Activated CD4-positive, alpha-beta memory T cell treated with anti-CD3 and anti-CD28 coated beads for 36 hours (primary cell): Measurements from ENCODE around the gene ANXA6. TPM values are rescaled to one million over a fixed set of nuclear protein-coding genes. Genes with fewer than 3 reads are reported as not detected.
A peak's percentile ranks its signal among the peaks of the same experiment; 100 is the strongest.

ENCODE experiments used
- CTCF ChIA-PET: fragments of 350-600 bp; sonication (Branson Sonifier 250); formaldehyde crosslinking; loops from one replicate; lab custom pipeline; 2021; ENCODE audit warnings: antibody characterized with exemption, inconsistent platforms; lab: Charles Lee
- POLR2A ChIA-PET: fragments of 350-600 bp; sonication (Branson Sonifier 250); formaldehyde crosslinking; loops from one replicate; lab custom pipeline; 2021; ENCODE audit warnings: antibody characterized with exemption; lab: Charles Lee
- DNase-seq: peaks from one replicate; pipeline ENCODE4 v3.0.0-alpha.2; 2020
- H3K27ac Mint-ChIP-seq: one replicate; pipeline ENCODE4 v1.8.0; 2021; ENCODE audit warnings: mixed read lengths
- H3K27me3 Mint-ChIP-seq: one replicate; pipeline ENCODE4 v1.8.0; 2021; ENCODE audit warnings: mixed read lengths
- H3K36me3 Mint-ChIP-seq: one replicate; pipeline ENCODE4 v1.8.0; 2021; ENCODE audit warnings: mixed read lengths
- H3K4me1 Mint-ChIP-seq: one replicate; pipeline ENCODE4 v1.8.0; 2021; ENCODE audit warnings: low read depth, mixed read lengths
- H3K4me3 Mint-ChIP-seq: one replicate; pipeline ENCODE4 v1.8.0; 2021; ENCODE audit warnings: mild to moderate bottlenecking, mixed read lengths
- H3K9me3 Mint-ChIP-seq: one replicate; pipeline ENCODE4 v1.8.0; 2021; ENCODE audit warnings: mixed read lengths
- intact Hi-C: fragments of 100-400 bp; cut with micrococcal nuclease; formaldehyde crosslinking; loops from one replicate; pipeline ENCODE4 v1.15.1; 2023
- total RNA-seq, 2 experiments: library from RNA; stranded (reverse); gene quantifications; one replicate each; pipeline ENCODE4 v1.2.3, GENCODE V29; 2021

ANXA6 gene
- total RNA-seq, 2 experiments from 2014 or later: 430 to 443 TPM

- peaks cover 82% of the 10 kb centered on the region for H3K36me3 Mint-ChIP-seq
- POLR2A ChIA-PET: interaction anchor here (0.6 kb wide), 1 partner anchor 43 kb away, joined by 3 read pairs; no protein-coding TSS in a partner anchor
- H3K9me3 Mint-ChIP-seq: no peaks in the 10 kb centered on the region
- H3K27ac Mint-ChIP-seq: no peak overlapping the region
- intact Hi-C loops: no loop called here
- CTCF ChIA-PET: interaction anchor here (4.8 to 13.2 kb wide), 2 partner anchors 23 to 43 kb away, joined by 21 to 101 read pairs; no protein-coding TSS in a partner anchor
- H3K4me3 Mint-ChIP-seq: no peak overlapping the region
- H3K27me3 Mint-ChIP-seq: no peaks in the 10 kb centered on the region
- peaks cover 94% of the 10 kb centered on the region for H3K4me1 Mint-ChIP-seq
- no peak for DNase-seq
Observed at GRCh38 chr5:151073280-151073679, 84.3 kb downstream of the ANXA6 start.

- Mint-ChIP-seq H3K36me3 (peaks cover 82% of the 10 kb centered on the region), H3K27me3 (no peaks in the 10 kb centered on the region), H3K27ac (peak overlapping the region; percentile 63), H3K4me1 (peaks cover 94% of the 10 kb centered on the region), H3K4me3 (no peak overlapping the region), H3K9me3 (no peaks in the 10 kb centered on the region)
- POLR2A ChIA-PET: interaction anchor here (0.6 to 0.9 kb wide), 2 partner anchors 8 to 42 kb away, joined by 3 to 5 read pairs; partner anchors contain the start of gene TNIP1
- intact Hi-C loops: no loop called here
- CTCF ChIA-PET: interaction anchor here (13.2 kb wide), 1 partner anchor 22 kb away, joined by 101 read pairs; no protein-coding TSS in a partner anchor
- no peak for DNase-seq
Observed at GRCh38 chr5:151072630-151073025, 85.0 kb downstream of the ANXA6 start.

GRCh38 chr5:151071848-151072629, 85.5 kb downstream of the ANXA6 start:
- Mint-ChIP-seq H3K9me3 (no peaks in the 10 kb centered on the region), H3K4me1 (peaks cover 94% of the 10 kb centered on the region), H3K27ac (peak overlapping the region; percentile 63), H3K4me3 (no peak overlapping the region), H3K27me3 (no peaks in the 10 kb centered on the region), H3K36me3 (peaks cover 82% of the 10 kb centered on the region)
- intact Hi-C loops: no loop called here
- ChIA-PET CTCF (interaction anchor here (0.8 to 13.2 kb wide), 4 partner anchors 21 to 93 kb away, joined by 3 to 101 read pairs (median 5); no protein-coding TSS in a partner anchor), POLR2A (interaction anchor here (0.9 to 7.2 kb wide), 4 partner anchors 9 to 20 kb away, joined by 3 to 115 read pairs (median 5); partner anchors contain the start of gene TNIP1)
- no peak for DNase-seq

- no peak overlapping the region for H3K4me3 Mint-ChIP-seq
- no peaks in the 10 kb centered on the region for H3K27me3 Mint-ChIP-seq
- POLR2A ChIA-PET: interaction anchor here (1.0 to 7.2 kb wide), 4 partner anchors 10 to 22 kb away, joined by 3 to 115 read pairs (median 4); partner anchors contain the start of gene TNIP1
- intact Hi-C loops: no loop called here
- peak overlapping the region; percentile 64 for H3K27ac Mint-ChIP-seq
- DNase-seq: no peak
- H3K36me3 Mint-ChIP-seq: peaks cover 80% of the 10 kb centered on the region
- CTCF ChIA-PET: interaction anchor here (0.9 to 13.2 kb wide), 4 partner anchors 12 to 94 kb away, joined by 3 to 101 read pairs (median 5); no protein-coding TSS in a partner anchor
- peaks cover 94% of the 10 kb centered on the region for H3K4me1 Mint-ChIP-seq
- no peaks in the 10 kb centered on the region for H3K9me3 Mint-ChIP-seq
Observed at GRCh38 chr5:151071021-151071420, 86.6 kb downstream of the ANXA6 start.

- POLR2A ChIA-PET: interaction anchor here (0.7 to 7.2 kb wide), 4 partner anchors 10 to 28 kb away, joined by 3 to 115 read pairs (median 4); partner anchors contain the start of gene TNIP1
- H3K9me3 Mint-ChIP-seq: no peaks in the 10 kb centered on the region
- no peaks in the 10 kb centered on the region for H3K27me3 Mint-ChIP-seq
- DNase-seq: no peak
- peaks cover 94% of the 10 kb centered on the region for H3K4me1 Mint-ChIP-seq
- H3K36me3 Mint-ChIP-seq: peaks cover 76% of the 10 kb centered on the region
- H3K4me3 Mint-ChIP-seq: no peak overlapping the region
- CTCF ChIA-PET: interaction anchor here (0.9 to 13.2 kb wide), 6 partner anchors 8 to 94 kb away, joined by 3 to 101 read pairs (median 6); no protein-coding TSS in a partner anchor
- intact Hi-C loops: no loop called here
- H3K27ac Mint-ChIP-seq: peak overlapping the region; percentile 64
Observed at GRCh38 chr5:151070449-151070848, 87.1 kb downstream of the ANXA6 start.

- H3K4me3 Mint-ChIP-seq: peak overlapping the region; percentile 60
- intact Hi-C loops: loop anchor here (1.0 kb wide), 1 partner anchor 10 kb away; no protein-coding TSS in a partner anchor
Observed at GRCh38 chr5:151068433-151069197, 89.0 kb downstream of the ANXA6 start.

GRCh38 chr5:151067632-151068432, 89.7 kb downstream of the ANXA6 start:
- intact Hi-C loops: no loop called here
- Mint-ChIP-seq H3K4me3 (peak overlapping the region; percentile 60), H3K27ac (peak overlapping the region; percentile 94), H3K4me1 (peaks cover 100% of the 10 kb centered on the region), H3K27me3 (no peaks in the 10 kb centered on the region), H3K9me3 (no peaks in the 10 kb centered on the region), H3K36me3 (peaks cover 80% of the 10 kb centered on the region)
- ChIA-PET CTCF (interaction anchor here (0.7 to 13.2 kb wide), 6 partner anchors 11 to 97 kb away, joined by 3 to 101 read pairs (median 3); no protein-coding TSS in a partner anchor), POLR2A (interaction anchor here (0.7 to 7.2 kb wide), 2 partner anchors 13 to 27 kb away, joined by 3 to 115 read pairs; partner anchors contain the start of gene TNIP1)
- DNase-seq: no peak

More at GRCh38 chr5:151068433-151069197, 89.0 kb downstream of the ANXA6 start:
- Mint-ChIP-seq H3K27ac (peak overlapping the region; percentile 94), H3K4me1 (peaks cover 98% of the 10 kb centered on the region), H3K36me3 (peaks cover 77% of the 10 kb centered on the region), H3K9me3 (no peaks in the 10 kb centered on the region), H3K27me3 (no peaks in the 10 kb centered on the region)
- DNase-seq: peak; percentile 80
- ChIA-PET CTCF (interaction anchor here (0.7 to 13.2 kb wide), 8 partner anchors 10 to 96 kb away, joined by 3 to 101 read pairs (median 4); partner anchors contain the start of gene TNIP1), POLR2A (interaction anchor here (0.7 to 7.2 kb wide), 4 partner anchors 8 to 26 kb away, joined by 3 to 115 read pairs (median 3); partner anchors contain the start of gene TNIP1)

- Mint-ChIP-seq H3K27ac (peak overlapping the region; percentile 94), H3K4me1 (peaks cover 100% of the 10 kb centered on the region), H3K27me3 (no peaks in the 10 kb centered on the region), H3K9me3 (no peaks in the 10 kb centered on the region), H3K4me3 (peak overlapping the region; percentile 27), H3K36me3 (peaks cover 81% of the 10 kb centered on the region)
- POLR2A ChIA-PET: interaction anchor here (1.3 to 7.2 kb wide), 3 partner anchors 14 to 24 kb away, joined by 4 to 115 read pairs (median 8); partner anchors contain the start of gene TNIP1
- peak; percentile 52 for DNase-seq
- CTCF ChIA-PET: interaction anchor here (1.0 to 13.2 kb wide), 4 partner anchors 16 to 98 kb away, joined by 3 to 101 read pairs (median 7); no protein-coding TSS in a partner anchor
- intact Hi-C loops: no loop called here
Observed at GRCh38 chr5:151066920-151067319, 90.7 kb downstream of the ANXA6 start.

- no peak for DNase-seq
- Mint-ChIP-seq H3K27me3 (no peaks in the 10 kb centered on the region), H3K4me1 (peaks cover 100% of the 10 kb centered on the region), H3K36me3 (peaks cover 83% of the 10 kb centered on the region), H3K4me3 (peak overlapping the region; percentile 33), H3K9me3 (no peaks in the 10 kb centered on the region), H3K27ac (peak overlapping the region; percentile 94)
- intact Hi-C loops: loop anchor here (1.0 kb wide), 1 partner anchor 13 kb away; no protein-coding TSS in a partner anchor
- POLR2A ChIA-PET: interaction anchor here (0.8 to 7.2 kb wide), 4 partner anchors 10 to 25 kb away, joined by 4 to 115 read pairs (median 6); partner anchors contain the start of gene TNIP1
- CTCF ChIA-PET: interaction anchor here (1.2 to 13.2 kb wide), 4 partner anchors 15 to 60 kb away, joined by 5 to 101 read pairs (median 10); no protein-coding TSS in a partner anchor
Observed at GRCh38 chr5:151065609-151066008, 92.0 kb downstream of the ANXA6 start.

- Mint-ChIP-seq H3K36me3 (peaks cover 85% of the 10 kb centered on the region), H3K27me3 (no peaks in the 10 kb centered on the region), H3K27ac (peak overlapping the region; percentile 94), H3K4me1 (peaks cover 100% of the 10 kb centered on the region), H3K9me3 (no peaks in the 10 kb centered on the region), H3K4me3 (no peak overlapping the region)
- POLR2A ChIA-PET: interaction anchor here (0.6 to 7.2 kb wide), 5 partner anchors 10 to 85 kb away, joined by 3 to 115 read pairs (median 4); partner anchors contain the start of gene TNIP1
- CTCF ChIA-PET: interaction anchor here (1.0 to 13.2 kb wide), 4 partner anchors 14 to 61 kb away, joined by 3 to 101 read pairs (median 10); no protein-coding TSS in a partner anchor
- DNase-seq: no peak
- intact Hi-C loops: loop anchor here (1.0 kb wide), 1 partner anchor 13 kb away; no protein-coding TSS in a partner anchor
Observed at GRCh38 chr5:151064916-151065499, 92.6 kb downstream of the ANXA6 start.
